Sigmoid colon (tissue), 3 donors: ENCODE measurements around the gene DGKI.

ENCODE experiments used
- POLR2A ChIP-seq, 2 donors: fragments of 450-650 bp; IDR thresholded peaks; one replicate each; pipeline ENCODE4 v1.6.1; 2016; ENCODE audit warnings: antibody characterized with exemption in 2 of 2, mild to moderate bottlenecking in 2 of 2, moderate library complexity in 2 of 2
- TF ChIP-seq, protein P1 (sequence below), 4 experiments: fragments of 450-650 bp in 3 of 4; fragments of 200-600 bp in 1 of 4; IDR thresholded peaks; one replicate each; pipeline ENCODE4 v1.5.1; 2016 to 2019; ENCODE audit warnings: antibody characterized with exemption in 4 of 4, mild to moderate bottlenecking in 3 of 4, moderate library complexity in 2 of 4

GRCh38 chr7:137879357-137880158 is 32.8 kb upstream of the DGKI start:
- TF ChIP-seq, protein P1, sequence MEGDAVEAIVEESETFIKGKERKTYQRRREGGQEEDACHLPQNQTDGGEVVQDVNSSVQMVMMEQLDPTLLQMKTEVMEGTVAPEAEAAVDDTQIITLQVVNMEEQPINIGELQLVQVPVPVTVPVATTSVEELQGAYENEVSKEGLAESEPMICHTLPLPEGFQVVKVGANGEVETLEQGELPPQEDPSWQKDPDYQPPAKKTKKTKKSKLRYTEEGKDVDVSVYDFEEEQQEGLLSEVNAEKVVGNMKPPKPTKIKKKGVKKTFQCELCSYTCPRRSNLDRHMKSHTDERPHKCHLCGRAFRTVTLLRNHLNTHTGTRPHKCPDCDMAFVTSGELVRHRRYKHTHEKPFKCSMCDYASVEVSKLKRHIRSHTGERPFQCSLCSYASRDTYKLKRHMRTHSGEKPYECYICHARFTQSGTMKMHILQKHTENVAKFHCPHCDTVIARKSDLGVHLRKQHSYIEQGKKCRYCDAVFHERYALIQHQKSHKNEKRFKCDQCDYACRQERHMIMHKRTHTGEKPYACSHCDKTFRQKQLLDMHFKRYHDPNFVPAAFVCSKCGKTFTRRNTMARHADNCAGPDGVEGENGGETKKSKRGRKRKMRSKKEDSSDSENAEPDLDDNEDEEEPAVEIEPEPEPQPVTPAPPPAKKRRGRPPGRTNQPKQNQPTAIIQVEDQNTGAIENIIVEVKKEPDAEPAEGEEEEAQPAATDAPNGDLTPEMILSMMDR (IDR thresholded peaks at IDR 0.05), result no peak
- no peak for TF ChIP-seq POLR2A (IDR thresholded peaks at IDR 0.05)
